MM.1S (cell line): ENCODE data around the gene FBXW5.
A peak's percentile ranks its signal among the peaks of the same experiment; 100 is the strongest.

Source experiments
- DNase-seq: peaks from one replicate; pipeline ENCODE4 v3.0.0-alpha.2; 2015
- H2AFZ ChIP-seq: fragments of 300-600 bp; sonication (generic); 2 replicates; pipeline ENCODE4 v1.6.0; 2016; ENCODE audit warnings: antibody characterized with exemption, low read length
- H3F3A ChIP-seq: fragments of 300-600 bp; sonication (generic); 2 replicates; pipeline ENCODE4 v1.6.1; 2016; ENCODE audit warnings: mild to moderate bottlenecking, antibody characterized with exemption, low read length, moderate library complexity, mixed read lengths; ENCODE audit not compliant: insufficient read depth
- H3K27ac ChIP-seq: fragments of 300-600 bp; sonication (generic); 2 replicates; pipeline ENCODE4 v1.5.1; 2016; ENCODE audit warnings: mild to moderate bottlenecking, low read length
- H3K27me3 ChIP-seq: fragments of 300-600 bp; sonication (generic); replicated peaks from 2 replicates; pipeline ENCODE4 v1.6.0; 2016; ENCODE audit warnings: low read length; ENCODE audit not compliant: insufficient read depth
- H3K36me3 ChIP-seq: fragments of 300-600 bp; sonication (generic); replicated peaks from 2 replicates; pipeline ENCODE4 v1.6.1; 2016; ENCODE audit warnings: mild to moderate bottlenecking, low read length, mixed read lengths; ENCODE audit not compliant: insufficient read depth
- H3K4me1 ChIP-seq: fragments of 300-600 bp; sonication (generic); 2 replicates; pipeline ENCODE4 v1.6.1; 2016; ENCODE audit warnings: low read length, mixed read lengths
- H3K4me2 ChIP-seq: fragments of 300-600 bp; sonication (generic); 2 replicates; pipeline ENCODE4 v1.6.0; 2016; ENCODE audit warnings: low read depth, low read length
- H3K4me3 ChIP-seq: fragments of 300-600 bp; sonication (generic); 2 replicates; pipeline ENCODE4 v1.5.1; 2016; ENCODE audit warnings: low read length, mixed read lengths
- H3K79me2 ChIP-seq: fragments of 300-600 bp; sonication (generic); 2 replicates; pipeline ENCODE4 v1.6.1; 2016; ENCODE audit warnings: mixed run types, low read length, mixed read lengths
- H3K9ac ChIP-seq: fragments of 300-600 bp; sonication (generic); 2 replicates; pipeline ENCODE4 v1.6.1; 2016; ENCODE audit warnings: low read length, mixed read lengths
- H3K9me2 ChIP-seq: fragments of 300-600 bp; sonication (generic); replicated peaks from 2 replicates; pipeline ENCODE4 v1.6.1; 2016; ENCODE audit warnings: mild to moderate bottlenecking, low read length, mixed read lengths; ENCODE audit not compliant: insufficient read depth
- H3K9me3 ChIP-seq: fragments of 300-600 bp; sonication (generic); replicated peaks from 2 replicates; pipeline ENCODE4 v1.6.1; 2016; ENCODE audit warnings: mild to moderate bottlenecking, low read length, mixed read lengths; ENCODE audit not compliant: insufficient read depth
- H4K20me1 ChIP-seq: fragments of 300-600 bp; sonication (generic); 2 replicates; pipeline ENCODE4 v1.6.1; 2016; ENCODE audit warnings: mild to moderate bottlenecking, low read length, moderate library complexity, mixed read lengths; ENCODE audit not compliant: insufficient read depth
- CTCF ChIP-seq: fragments of 300-600 bp; sonication (generic); IDR thresholded peaks from 2 replicates; pipeline ENCODE4 v1.5.1; 2016; ENCODE audit warnings: antibody characterized with exemption, low read length, mixed read lengths
- EZH2 ChIP-seq: fragments of 300-600 bp; sonication (generic); optimal IDR thresholded peaks from 2 replicates; pipeline ENCODE3; 2017; ENCODE audit warnings: low read depth, mild to moderate bottlenecking, antibody characterized with exemption, low read length, mixed read lengths
- EZH2phosphoT487 ChIP-seq: fragments of 300-600 bp; sonication (generic); IDR thresholded peaks from 2 replicates; pipeline ENCODE4 v1.6.1; 2018; ENCODE audit warnings: antibody characterized with exemption, low read length

FBXW5 gene

GRCh38 chr9:136949817-136950655 is 5.5 kb upstream of the FBXW5 start:
- Histone ChIP-seq H3K79me2 (no peaks in the 10 kb centered on the region), H3K9ac (peak overlapping the region; percentile 72), H3K4me2 (peak overlapping the region; percentile 96), H3K36me3 (no peaks in the 10 kb centered on the region), H3K4me1 (peaks cover 6% of the 10 kb centered on the region), H3F3A (no peaks in the 10 kb centered on the region), H3K4me3 (peak overlapping the region; percentile 63), H3K9me2 (no peaks in the 10 kb centered on the region), H3K27ac (peak overlapping the region; percentile 43; the same call in 1 of the 2 replicates), H3K9me3 (no peaks in the 10 kb centered on the region), H2AFZ (peak overlapping the region; percentile 93), H4K20me1 (no peaks in the 10 kb centered on the region), H3K27me3 (peaks cover 20% of the 10 kb centered on the region)
- TF ChIP-seq EZH2phosphoT487 (no peak), EZH2 (no peak), CTCF (peak; percentile 24; the same call in 1 of the 2 replicates)
- DNase-seq: peak; percentile 95

GRCh38 chr9:136949239-136949816 is 4.8 kb upstream of the FBXW5 start:
- Histone ChIP-seq H3F3A (no peaks in the 10 kb centered on the region), H3K27me3 (peaks cover 15% of the 10 kb centered on the region), H4K20me1 (no peaks in the 10 kb centered on the region), H3K9me3 (no peaks in the 10 kb centered on the region), H3K4me2 (peak overlapping the region; percentile 89), H2AFZ (peak overlapping the region; percentile 82), H3K4me3 (peak overlapping the region; percentile 63), H3K9ac (peak overlapping the region; percentile 72; the same call in 1 of the 2 replicates), H3K4me1 (peaks cover 9% of the 10 kb centered on the region), H3K36me3 (no peaks in the 10 kb centered on the region), H3K9me2 (no peaks in the 10 kb centered on the region), H3K27ac (peak overlapping the region; percentile 43; the same call in 1 of the 2 replicates), H3K79me2 (no peaks in the 10 kb centered on the region)
- no peak for DNase-seq
- TF ChIP-seq CTCF (no peak), EZH2phosphoT487 (no peak), EZH2 (no peak)

- Histone ChIP-seq H3K9ac (no peak overlapping the region), H3K27me3 (peaks cover 4% of the 10 kb centered on the region), H3K79me2 (peaks cover 11% of the 10 kb centered on the region), H3K4me3 (no peak overlapping the region), H4K20me1 (no peaks in the 10 kb centered on the region), H2AFZ (no peak overlapping the region), H3K4me1 (peaks cover 9% of the 10 kb centered on the region), H3K9me2 (no peaks in the 10 kb centered on the region), H3K9me3 (no peaks in the 10 kb centered on the region), H3F3A (no peaks in the 10 kb centered on the region), H3K27ac (no peak overlapping the region), H3K4me2 (no peak overlapping the region), H3K36me3 (no peaks in the 10 kb centered on the region)
- DNase-seq: no peak
- TF ChIP-seq EZH2phosphoT487 (no peak), CTCF (peak; percentile 30)
Measured at GRCh38 chr9:136947955-136948510, 3.5 kb upstream of the FBXW5 start.
